ENCODE data around the gene SLC4A9.
A peak's percentile ranks its signal among the peaks of the same experiment; 100 is the strongest.

SLC4A9 gene

GRCh38 chr5:140363631-140364471 lies 3.9 kb downstream of the SLC4A9 start:
- DNase-seq, result no peak

- no peak for DNase-seq
Measured at GRCh38 chr5:140364472-140364765, 4.4 kb downstream of the SLC4A9 start.

- DNase-seq, result no peak
Measured at GRCh38 chr5:140365282-140365681, 5.3 kb downstream of the SLC4A9 start.

GRCh38 chr5:140365941-140366340 lies 5.9 kb downstream of the SLC4A9 start:
- no peak for DNase-seq

- DNase-seq, result no peak
Measured at GRCh38 chr5:140366589-140367255, 6.7 kb downstream of the SLC4A9 start.

DNA sequence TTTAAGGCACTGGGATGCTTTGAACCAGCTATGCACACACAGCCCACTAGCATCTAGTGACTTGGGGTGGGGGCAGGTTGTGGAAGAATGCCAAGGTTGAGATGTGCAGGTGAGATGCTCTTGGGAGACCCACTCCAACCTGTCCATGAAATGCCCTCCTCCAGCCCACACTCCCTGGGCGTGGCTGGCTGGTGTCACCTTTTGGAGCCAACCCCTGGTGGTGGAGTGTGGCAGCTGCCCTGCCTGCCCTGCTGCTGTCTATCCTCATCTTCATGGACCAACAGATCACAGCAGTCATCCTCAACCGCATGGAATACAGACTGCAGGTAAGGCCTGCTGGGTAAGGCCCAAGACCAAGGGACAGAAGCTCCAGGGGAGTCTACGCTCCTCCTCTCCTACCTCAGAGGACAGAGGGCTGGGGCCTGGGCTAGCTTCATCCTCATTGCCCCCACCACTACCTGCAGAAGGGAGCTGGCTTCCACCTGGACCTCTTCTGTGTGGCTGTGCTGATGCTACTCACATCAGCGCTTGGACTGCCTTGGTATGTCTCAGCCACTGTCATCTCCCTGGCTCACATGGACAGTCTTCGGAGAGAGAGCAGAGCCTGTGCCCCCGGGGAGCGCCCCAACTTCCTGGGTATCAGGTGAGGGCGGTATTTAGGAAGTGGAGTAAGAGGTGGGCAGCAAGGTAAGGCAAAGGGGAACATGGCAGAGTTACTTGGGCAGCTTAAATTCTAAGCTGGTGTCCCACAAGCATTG lies 7.4 kb downstream of the SLC4A9 start:
- DNase-seq, result no peak

- no peak for DNase-seq
Measured at GRCh38 chr5:140371356-140372151, 11.6 kb downstream of the SLC4A9 start.

DNA sequence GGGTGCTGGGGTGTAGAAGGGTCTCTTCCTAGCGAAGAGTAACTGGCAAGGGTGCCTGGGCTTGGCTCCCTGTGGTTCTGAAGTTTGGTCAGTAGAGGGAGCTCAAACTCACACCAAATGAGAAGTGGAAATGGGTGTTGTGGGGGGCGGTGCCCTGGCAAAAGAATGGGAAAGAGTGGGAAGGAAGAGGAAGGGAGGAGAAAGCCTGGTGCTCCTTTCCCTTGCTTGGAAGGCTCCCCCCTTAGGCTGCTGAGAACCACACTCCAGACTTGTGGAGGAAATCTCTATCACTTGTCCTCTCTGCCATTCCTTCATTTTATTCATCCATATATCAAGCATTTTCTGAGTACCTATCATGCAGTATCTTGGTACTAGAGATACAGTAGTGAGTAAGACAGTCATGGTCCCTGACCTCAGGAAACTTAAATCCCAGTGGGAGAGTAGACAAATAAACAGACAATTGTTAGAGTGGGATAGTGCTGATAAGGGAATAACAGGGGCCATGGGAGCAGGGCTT lies 13.0 kb downstream of the SLC4A9 start:
- peak; percentile 4 for DNase-seq

DNA sequence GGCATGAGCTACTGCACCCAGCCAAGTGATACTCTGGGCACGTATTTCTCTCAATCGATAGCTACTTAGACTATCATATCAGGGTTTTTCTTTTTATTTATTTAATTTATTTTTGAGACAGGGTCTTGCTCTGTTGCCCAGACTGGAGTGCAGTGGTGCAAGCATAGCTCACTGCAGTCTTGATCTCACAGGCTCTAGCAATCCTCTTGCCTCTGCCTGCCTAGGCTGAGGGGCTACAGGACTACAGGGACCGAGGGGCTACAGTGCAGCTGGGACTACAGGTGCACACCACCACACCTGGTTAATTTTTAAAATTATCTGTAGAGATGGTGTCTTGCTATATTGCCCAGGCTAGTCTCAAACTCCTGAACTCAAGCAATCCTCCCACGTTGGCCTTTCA lies 21.4 kb downstream of the SLC4A9 start:
- DNase-seq, result no peak

GRCh38 chr5:140381972-140382371 lies 22.0 kb downstream of the SLC4A9 start:
- DNase-seq, result no peak

GRCh38 chr5:140382866-140383265 lies 22.9 kb downstream of the SLC4A9 start:
- no peak for DNase-seq

- DNase-seq, result no peak
Measured at GRCh38 chr5:140383300-140383699, 23.3 kb downstream of the SLC4A9 start.

DNA sequence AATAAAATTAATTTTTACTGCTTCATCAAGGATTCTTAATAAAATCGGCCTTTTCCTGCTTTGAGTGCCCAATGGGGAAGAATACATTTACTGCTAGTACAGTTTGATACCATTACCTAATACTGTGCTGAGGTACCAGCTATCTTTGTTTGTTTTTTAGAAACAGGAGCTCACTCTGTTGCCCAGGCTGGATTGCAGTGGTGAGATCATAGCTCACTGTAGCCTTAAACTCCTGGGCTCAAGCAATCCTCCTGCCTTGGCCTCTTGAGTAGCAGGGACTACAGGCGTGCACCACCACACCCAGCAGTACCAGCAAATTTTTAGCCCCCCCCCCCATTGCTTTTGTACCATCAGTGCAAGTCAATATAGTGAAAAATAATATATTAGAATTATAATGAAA lies 28.1 kb downstream of the SLC4A9 start:
- DNase-seq, result no peak

- DNase-seq, result no peak
Measured at GRCh38 chr5:140391312-140391711, 31.3 kb downstream of the SLC4A9 start.

DNA sequence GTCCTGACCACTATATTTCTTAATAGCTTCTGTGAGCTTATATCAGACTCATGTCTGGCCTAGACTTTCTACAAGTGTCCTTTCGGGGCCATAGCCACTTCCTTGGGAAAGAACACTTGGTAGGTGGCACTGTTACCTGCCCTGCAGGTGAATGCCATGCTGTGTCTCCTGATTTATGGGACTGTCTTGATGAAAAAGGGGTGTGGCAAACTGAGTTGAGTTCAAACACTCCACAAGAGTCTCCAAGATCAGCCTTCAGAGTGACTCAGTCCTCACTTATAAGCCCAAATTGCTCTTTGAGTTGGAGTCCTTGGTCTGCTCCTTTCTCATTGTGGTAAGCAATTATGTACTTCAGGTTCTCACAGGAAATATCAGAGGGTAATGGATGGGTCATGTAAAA lies 31.7 kb downstream of the SLC4A9 start:
- no peak for DNase-seq

- no peak for DNase-seq
Measured at GRCh38 chr5:140393738-140394137, 33.7 kb downstream of the SLC4A9 start.

DNA sequence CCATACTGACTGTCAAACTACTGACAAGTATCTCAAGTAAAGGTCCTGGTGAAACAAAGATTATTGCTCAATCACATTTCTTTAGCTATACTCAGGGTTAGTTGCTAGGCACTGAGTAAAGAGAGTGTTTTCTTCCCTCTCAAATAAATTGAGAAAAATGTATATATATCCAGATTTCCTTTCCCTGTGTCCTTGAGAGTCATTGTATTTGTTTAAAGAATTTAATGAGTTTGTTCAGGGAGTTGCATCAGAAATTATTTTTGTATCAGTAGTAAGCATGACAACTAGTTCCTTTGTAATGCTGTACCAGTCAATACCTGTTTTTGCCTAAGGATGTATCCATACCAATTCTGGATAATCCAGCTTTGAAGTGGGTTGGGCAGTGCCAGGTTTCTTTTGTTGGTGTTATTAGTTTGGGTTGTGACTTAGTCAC lies 38.4 kb downstream of the SLC4A9 start:
- DNase-seq, result no peak

- no peak for DNase-seq
Measured at GRCh38 chr5:140399979-140400729, 40.2 kb downstream of the SLC4A9 start.

DNA sequence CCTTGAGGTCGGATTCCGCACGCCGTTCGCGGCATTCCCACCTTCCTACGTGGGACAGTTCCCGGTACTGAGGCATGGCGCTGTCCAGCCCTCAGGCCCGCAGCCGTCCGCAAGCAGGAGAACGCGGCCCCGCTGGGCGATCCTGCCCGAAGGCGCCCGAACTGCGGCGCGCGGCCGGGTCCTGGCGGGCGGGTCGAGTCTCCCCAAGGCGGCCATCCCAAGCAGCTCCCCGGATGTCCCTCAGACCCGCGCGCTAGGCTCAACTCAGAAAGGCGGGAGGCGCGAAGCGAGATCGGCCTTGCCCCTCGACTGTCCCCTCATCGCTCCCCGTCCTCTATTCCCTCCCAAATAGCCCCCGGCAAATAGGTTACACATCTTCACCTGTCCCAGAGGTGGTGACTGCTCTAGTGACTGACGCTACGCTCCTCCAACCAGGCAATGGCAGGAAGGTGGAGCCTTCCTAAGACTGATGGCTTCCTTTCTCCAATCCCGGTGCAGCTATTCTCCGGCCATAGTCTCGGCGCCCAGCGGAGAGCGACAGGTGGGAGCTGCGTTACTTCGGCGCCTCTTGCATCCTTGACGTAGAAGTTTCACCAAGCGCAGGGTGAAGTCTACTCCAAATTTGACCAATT lies 40.9 kb downstream of the SLC4A9 start:
- peak; percentile 84 for DNase-seq

- peak; percentile 96 for DNase-seq
Measured at GRCh38 chr5:140401362-140402257, 41.6 kb downstream of the SLC4A9 start, which contains the start of gene ANKHD1. Gene ANKHD1 (plus strand): TSS chr5:140401833. CDS start chr5:140401968, 135 bp downstream.
